Brain microvascular endothelial cell (primary cell): ENCODE data around the gene ZNF143.
"Not testable (repeated sequence)": the region's sequence is repeated elsewhere in the genome, so short reads cannot be mapped to it uniquely, and the experiment has no call there.

ENCODE experiments used
- DNase-seq: peaks from one replicate; pipeline ENCODE4 v3.0.0-alpha.2; 2020
- H3K27ac ChIP-seq: fragments of 250-450 bp; sonication (Bioruptor Pico); 2 replicates; pipeline ENCODE4 v1.5.1; 2020; ENCODE audit warnings: mild to moderate bottlenecking, moderate library complexity
- H3K27me3 ChIP-seq: fragments of 250-450 bp; sonication (Bioruptor Pico); replicated peaks from 2 replicates; pipeline ENCODE4 v1.5.1; 2020; ENCODE audit warnings: mild to moderate bottlenecking
- H3K36me3 ChIP-seq: fragments of 250-450 bp; sonication (Bioruptor Pico); replicated peaks from 2 replicates; pipeline ENCODE4 v1.5.1; 2020; ENCODE audit warnings: mild to moderate bottlenecking
- H3K4me3 ChIP-seq: 2 replicates; pipeline ENCODE4 v1.5.1; 2011; ENCODE audit warnings: low read depth, mild to moderate bottlenecking, control low read depth, low read length, moderate library complexity
- in situ Hi-C: cut with HindIII; loops from 2 replicates; pipeline ENCODE4 v1.10.0; 2017; ENCODE audit warnings: low sequenced_read_pairs, low pct_ligation_motif_present
- TF ChIP-seq, protein P1 (sequence below): IDR thresholded peaks from 2 replicates; pipeline ENCODE4 v1.5.1; 2011; ENCODE audit warnings: low read depth, mild to moderate bottlenecking, moderate library complexity, low read length, control low read depth, inconsistent platforms; ENCODE audit errors: missing control alignments

The ZNF143 gene

GRCh38 chr11:9507277-9507580, 46.4 kb downstream of the ZNF143 start:
- no peak overlapping the region for H3K27ac ChIP-seq
- H3K36me3 ChIP-seq = peaks cover under 1% of the 10 kb centered on the region
- DNase-seq = no peak
- TF ChIP-seq, protein P1, sequence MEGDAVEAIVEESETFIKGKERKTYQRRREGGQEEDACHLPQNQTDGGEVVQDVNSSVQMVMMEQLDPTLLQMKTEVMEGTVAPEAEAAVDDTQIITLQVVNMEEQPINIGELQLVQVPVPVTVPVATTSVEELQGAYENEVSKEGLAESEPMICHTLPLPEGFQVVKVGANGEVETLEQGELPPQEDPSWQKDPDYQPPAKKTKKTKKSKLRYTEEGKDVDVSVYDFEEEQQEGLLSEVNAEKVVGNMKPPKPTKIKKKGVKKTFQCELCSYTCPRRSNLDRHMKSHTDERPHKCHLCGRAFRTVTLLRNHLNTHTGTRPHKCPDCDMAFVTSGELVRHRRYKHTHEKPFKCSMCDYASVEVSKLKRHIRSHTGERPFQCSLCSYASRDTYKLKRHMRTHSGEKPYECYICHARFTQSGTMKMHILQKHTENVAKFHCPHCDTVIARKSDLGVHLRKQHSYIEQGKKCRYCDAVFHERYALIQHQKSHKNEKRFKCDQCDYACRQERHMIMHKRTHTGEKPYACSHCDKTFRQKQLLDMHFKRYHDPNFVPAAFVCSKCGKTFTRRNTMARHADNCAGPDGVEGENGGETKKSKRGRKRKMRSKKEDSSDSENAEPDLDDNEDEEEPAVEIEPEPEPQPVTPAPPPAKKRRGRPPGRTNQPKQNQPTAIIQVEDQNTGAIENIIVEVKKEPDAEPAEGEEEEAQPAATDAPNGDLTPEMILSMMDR = no peak
- no peaks in the 10 kb centered on the region for H3K27me3 ChIP-seq
- no peak overlapping the region for H3K4me3 ChIP-seq
- in situ Hi-C loops = no loop called here

- peaks cover 12% of the 10 kb centered on the region for H3K36me3 ChIP-seq
Observed at GRCh38 chr11:9509041-9509440, 48.2 kb downstream of the ZNF143 start.

GRCh38 chr11:9512370-9513019, 51.7 kb downstream of the ZNF143 start:
- H3K27ac ChIP-seq = no peak overlapping the region
- no peak overlapping the region for H3K4me3 ChIP-seq
- peaks cover 27% of the 10 kb centered on the region for H3K36me3 ChIP-seq
- in situ Hi-C loops = no loop called here
- TF ChIP-seq, protein P1 = no peak
- H3K27me3 ChIP-seq = no peaks in the 10 kb centered on the region
- DNase-seq = no peak

More at GRCh38 chr11:9509041-9509440, 48.2 kb downstream of the ZNF143 start:
- H3K27ac ChIP-seq = no peak overlapping the region
- H3K4me3 ChIP-seq = no peak overlapping the region
- TF ChIP-seq, protein P1 = no peak
- no peak for DNase-seq
- in situ Hi-C loops = no loop called here
- no peaks in the 10 kb centered on the region for H3K27me3 ChIP-seq

- H3K27ac ChIP-seq, H3K4me3 ChIP-seq, in situ Hi-C loops, DNase-seq, H3K27me3 ChIP-seq: not testable (repeated sequence)
- H3K36me3 ChIP-seq = peaks cover 27% of the 10 kb centered on the region
Observed at GRCh38 chr11:9514576-9514975, 53.8 kb downstream of the ZNF143 start.

- Histone ChIP-seq H3K36me3 (peaks cover 30% of the 10 kb centered on the region), H3K4me3 (no peak overlapping the region), H3K27ac (no peak overlapping the region), H3K27me3 (no peaks in the 10 kb centered on the region)
- in situ Hi-C loops = no loop called here
- DNase-seq = no peak
- TF ChIP-seq, protein P1 = no peak
Observed at GRCh38 chr11:9516113-9516512, 55.3 kb downstream of the ZNF143 start.

DNA sequence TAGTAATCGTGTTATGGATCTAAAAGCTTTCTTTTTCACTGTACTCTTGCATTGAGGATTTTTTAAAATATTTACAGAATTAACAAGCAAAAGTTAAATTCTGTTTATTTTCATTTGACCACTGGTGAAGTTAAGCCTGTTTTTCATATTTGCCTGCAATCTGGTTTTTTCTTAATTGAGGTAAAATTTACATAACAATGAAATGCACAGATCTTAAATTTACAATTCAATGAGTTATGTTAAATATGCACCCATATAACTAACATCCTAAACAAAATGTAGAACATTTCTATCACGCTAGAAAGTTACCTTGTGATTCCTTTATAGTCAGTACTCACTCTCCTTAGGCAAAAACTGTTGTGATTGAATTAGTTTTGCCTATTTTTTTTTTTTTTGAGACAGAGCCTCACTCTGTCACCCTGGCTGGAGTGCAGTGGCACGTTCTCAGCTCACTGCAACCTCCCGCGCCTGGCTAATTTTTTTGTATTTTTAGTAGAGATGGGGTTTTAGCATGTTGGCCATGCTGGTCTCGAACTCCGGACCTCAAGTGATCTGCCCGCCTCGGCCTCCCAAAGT, 58.1 kb downstream of the ZNF143 start:
- TF ChIP-seq, protein P1 = no peak
- H3K4me3 ChIP-seq = no peak overlapping the region
- in situ Hi-C loops = no loop called here
- no peaks in the 10 kb centered on the region for H3K27me3 ChIP-seq
- no peak overlapping the region for H3K27ac ChIP-seq
- peaks cover 21% of the 10 kb centered on the region for H3K36me3 ChIP-seq
- DNase-seq = no peak
